ENCODE data around the gene NFAM1.

DNA sequence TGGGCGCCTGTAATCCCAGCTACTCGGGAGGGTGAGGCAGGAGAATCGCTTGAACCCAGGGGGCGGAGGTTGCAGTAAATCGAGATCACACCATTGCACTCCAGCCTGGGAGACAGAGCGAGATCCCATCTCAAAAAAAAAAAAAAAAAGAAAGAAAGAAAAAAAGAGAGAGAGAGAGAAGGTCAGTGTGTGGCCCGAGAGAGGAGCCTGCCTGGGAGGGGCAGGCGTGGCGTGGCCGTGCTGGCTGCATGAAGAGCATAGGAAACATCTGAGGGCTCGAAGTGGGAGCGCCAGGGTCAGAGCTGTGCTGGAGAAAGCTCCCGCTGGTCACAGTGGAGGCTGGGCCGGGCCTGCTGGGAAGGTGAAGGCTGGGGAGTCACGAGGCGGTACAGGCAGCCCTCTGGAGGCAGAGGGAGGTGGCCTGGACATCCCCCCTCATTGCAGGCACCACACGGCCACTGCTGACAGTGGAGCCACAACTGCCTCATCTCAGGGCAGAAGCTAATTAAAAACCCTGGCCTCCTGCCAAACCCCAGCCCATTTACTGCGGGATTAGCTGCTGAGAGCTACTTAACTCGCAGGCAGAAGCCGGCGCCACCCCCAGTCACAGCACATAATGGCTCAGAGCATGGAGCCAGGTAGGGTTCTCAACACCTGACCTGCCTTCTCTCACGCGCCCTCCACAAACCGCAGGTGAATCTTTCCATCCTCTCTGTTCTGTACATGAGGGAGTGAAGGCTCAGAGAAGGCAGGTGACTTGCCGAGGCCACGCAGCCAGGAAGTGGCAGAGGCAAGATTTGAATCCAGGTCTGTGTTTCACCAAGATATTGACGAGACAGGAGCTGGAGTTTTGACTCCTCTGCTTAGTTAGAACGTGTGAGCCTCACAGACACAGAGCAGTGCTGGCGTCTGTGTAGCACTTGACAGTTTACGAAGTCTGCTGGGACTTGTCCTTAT, 32.6 kb downstream of the NFAM1 start:
- no peak for TF ChIP-seq EZH2 (IDR thresholded peaks at IDR 0.05; ENCODE audit: borderline replicate concordance, low read depth, low read length, poor library complexity, severe bottlenecking)
- TF ChIP-seq, protein P1, sequence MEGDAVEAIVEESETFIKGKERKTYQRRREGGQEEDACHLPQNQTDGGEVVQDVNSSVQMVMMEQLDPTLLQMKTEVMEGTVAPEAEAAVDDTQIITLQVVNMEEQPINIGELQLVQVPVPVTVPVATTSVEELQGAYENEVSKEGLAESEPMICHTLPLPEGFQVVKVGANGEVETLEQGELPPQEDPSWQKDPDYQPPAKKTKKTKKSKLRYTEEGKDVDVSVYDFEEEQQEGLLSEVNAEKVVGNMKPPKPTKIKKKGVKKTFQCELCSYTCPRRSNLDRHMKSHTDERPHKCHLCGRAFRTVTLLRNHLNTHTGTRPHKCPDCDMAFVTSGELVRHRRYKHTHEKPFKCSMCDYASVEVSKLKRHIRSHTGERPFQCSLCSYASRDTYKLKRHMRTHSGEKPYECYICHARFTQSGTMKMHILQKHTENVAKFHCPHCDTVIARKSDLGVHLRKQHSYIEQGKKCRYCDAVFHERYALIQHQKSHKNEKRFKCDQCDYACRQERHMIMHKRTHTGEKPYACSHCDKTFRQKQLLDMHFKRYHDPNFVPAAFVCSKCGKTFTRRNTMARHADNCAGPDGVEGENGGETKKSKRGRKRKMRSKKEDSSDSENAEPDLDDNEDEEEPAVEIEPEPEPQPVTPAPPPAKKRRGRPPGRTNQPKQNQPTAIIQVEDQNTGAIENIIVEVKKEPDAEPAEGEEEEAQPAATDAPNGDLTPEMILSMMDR (conservative IDR thresholded peaks at IDR 0.05; ENCODE audit: low read depth, low read length) = no peak

Data from A673 (cell line).